Stimulated activated CD4-positive, alpha-beta T cell treated with anti-CD3 and anti-CD28 coated beads, Interleukin-15, amount 100 ng/mL, for 1 hour (primary cell): Measurements from ENCODE around the gene SLC39A13.

Experiments used
- DNase-seq, 2 donors: peaks; one replicate each; pipeline ENCODE4 v3.0.0-alpha.2; 2020; ENCODE audit warnings: low read depth in 1 of 2, low spot score in 1 of 2

SLC39A13 gene

GRCh38 chr11:47400768-47401279 is 7.6 kb upstream of the SLC39A13 start:
- DNase-seq = no peak

- DNase-seq = no peak
Measured at GRCh38 chr11:47403135-47403534, 5.3 kb upstream of the SLC39A13 start.

GRCh38 chr11:47403571-47403970 is 4.8 kb upstream of the SLC39A13 start:
- DNase-seq = no peak

GRCh38 chr11:47406896-47407745 is 1.3 kb upstream of the SLC39A13 start:
- DNase-seq = no peak

- DNase-seq = no peak
Measured at GRCh38 chr11:47408598-47409439, 429 bp downstream of the SLC39A13 start.

GRCh38 chr11:47409440-47410369 is 1.3 kb downstream of the SLC39A13 start:
- no peak for DNase-seq

GRCh38 chr11:47410370-47411264 is 2.2 kb downstream of the SLC39A13 start:
- no peak for DNase-seq

GRCh38 chr11:47411884-47412746 is 3.7 kb downstream of the SLC39A13 start:
- peak in 1 of 2 donors; percentile 47 for DNase-seq

- DNase-seq = no peak
Measured at GRCh38 chr11:47413351-47413750, 5.0 kb downstream of the SLC39A13 start.

GRCh38 chr11:47413908-47414684 is 5.7 kb downstream of the SLC39A13 start:
- DNase-seq = no peak

GRCh38 chr11:47414685-47415070 is 6.3 kb downstream of the SLC39A13 start:
- no peak for DNase-seq

- no peak for DNase-seq
Measured at GRCh38 chr11:47415091-47415854, 6.9 kb downstream of the SLC39A13 start.

- no peak for DNase-seq
Measured at GRCh38 chr11:47415949-47416472, 7.6 kb downstream of the SLC39A13 start.

- no peak for DNase-seq
Measured at GRCh38 chr11:47417712-47418111, 9.3 kb downstream of the SLC39A13 start.

GRCh38 chr11:47418454-47419259 is 10.3 kb downstream of the SLC39A13 start:
- no peak for DNase-seq

- no peak for DNase-seq
Measured at GRCh38 chr11:47425611-47426010, 17.2 kb downstream of the SLC39A13 start.
